ENCODE data around the gene SLC5A11. TPM values are rescaled to one million over a fixed set of nuclear protein-coding genes. Genes with fewer than 3 reads are reported as not detected.

Gene SLC5A11, protein sequence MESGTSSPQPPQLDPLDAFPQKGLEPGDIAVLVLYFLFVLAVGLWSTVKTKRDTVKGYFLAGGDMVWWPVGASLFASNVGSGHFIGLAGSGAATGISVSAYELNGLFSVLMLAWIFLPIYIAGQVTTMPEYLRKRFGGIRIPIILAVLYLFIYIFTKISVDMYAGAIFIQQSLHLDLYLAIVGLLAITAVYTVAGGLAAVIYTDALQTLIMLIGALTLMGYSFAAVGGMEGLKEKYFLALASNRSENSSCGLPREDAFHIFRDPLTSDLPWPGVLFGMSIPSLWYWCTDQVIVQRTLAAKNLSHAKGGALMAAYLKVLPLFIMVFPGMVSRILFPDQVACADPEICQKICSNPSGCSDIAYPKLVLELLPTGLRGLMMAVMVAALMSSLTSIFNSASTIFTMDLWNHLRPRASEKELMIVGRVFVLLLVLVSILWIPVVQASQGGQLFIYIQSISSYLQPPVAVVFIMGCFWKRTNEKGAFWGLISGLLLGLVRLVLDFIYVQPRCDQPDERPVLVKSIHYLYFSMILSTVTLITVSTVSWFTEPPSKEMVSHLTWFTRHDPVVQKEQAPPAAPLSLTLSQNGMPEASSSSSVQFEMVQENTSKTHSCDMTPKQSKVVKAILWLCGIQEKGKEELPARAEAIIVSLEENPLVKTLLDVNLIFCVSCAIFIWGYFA
- 0.04 TPM for total RNA-seq (2013)
- polyA plus RNA-seq (under 1 TPM in 1 of 3 donors, not detected in 2; 0.60 TPM), polyA minus RNA-seq (0.28 TPM in 1 of 2 replicates, not detected in the other), total RNA-seq (0.05 to 1.5 (median 0.20) reads per million in 11 experiments)

GRCh38 chr16:24845726-24846547 lies at the start of gene SLC5A11:
Gene SLC5A11, plus strand, starts transcription at chr16:24845963. Its CDS starts 12,681 bp downstream, at chr16:24858644.
- Mint-ChIP-seq H3K27me3 (ENCODE audit: low read depth in 3 of 3) (peaks cover 3 to 5% (median 3%) of the 10 kb centered on the region in 3 donors), H3K4me3 (no peak within 1 kb of the TSS), H3K9me3 (no peaks in the 10 kb centered on the region), H3K27ac (peak within 1 kb of the TSS in 1 of 7 donors; percentile 38), H3K36me3 (no peaks in the 10 kb centered on the region), H3K4me1 (no peaks in the 10 kb centered on the region)
- no peaks in the 10 kb centered on the region for H3K36me3 ChIP-seq (replicated peaks in 1 of 2; ENCODE audit: control insufficient read depth in 1 of 2, insufficient read depth in 2 of 2, low read length in 2 of 2)
- no peaks in the 10 kb centered on the region for H3K4me1 ChIP-seq (ENCODE audit: control insufficient read depth in 1 of 2, insufficient read depth in 2 of 2, low read length in 2 of 2)
- H3K27ac ChIP-seq (ENCODE audit: low read depth in 1 of 2, low read length in 2 of 2), result no peak within 1 kb of the TSS
- H3K9me3 ChIP-seq (replicated peaks in 1 of 2; ENCODE audit: control insufficient read depth in 1 of 2, insufficient read depth in 1 of 2, low read length in 2 of 2), result no peaks in the 10 kb centered on the region
- intact Hi-C loops (cut with micrococcal nuclease), result no loop called here
- H4K20me1 ChIP-seq (ENCODE audit: insufficient read depth, low read length), result no peaks in the 10 kb centered on the region
- TF ChIP-seq, protein P1, sequence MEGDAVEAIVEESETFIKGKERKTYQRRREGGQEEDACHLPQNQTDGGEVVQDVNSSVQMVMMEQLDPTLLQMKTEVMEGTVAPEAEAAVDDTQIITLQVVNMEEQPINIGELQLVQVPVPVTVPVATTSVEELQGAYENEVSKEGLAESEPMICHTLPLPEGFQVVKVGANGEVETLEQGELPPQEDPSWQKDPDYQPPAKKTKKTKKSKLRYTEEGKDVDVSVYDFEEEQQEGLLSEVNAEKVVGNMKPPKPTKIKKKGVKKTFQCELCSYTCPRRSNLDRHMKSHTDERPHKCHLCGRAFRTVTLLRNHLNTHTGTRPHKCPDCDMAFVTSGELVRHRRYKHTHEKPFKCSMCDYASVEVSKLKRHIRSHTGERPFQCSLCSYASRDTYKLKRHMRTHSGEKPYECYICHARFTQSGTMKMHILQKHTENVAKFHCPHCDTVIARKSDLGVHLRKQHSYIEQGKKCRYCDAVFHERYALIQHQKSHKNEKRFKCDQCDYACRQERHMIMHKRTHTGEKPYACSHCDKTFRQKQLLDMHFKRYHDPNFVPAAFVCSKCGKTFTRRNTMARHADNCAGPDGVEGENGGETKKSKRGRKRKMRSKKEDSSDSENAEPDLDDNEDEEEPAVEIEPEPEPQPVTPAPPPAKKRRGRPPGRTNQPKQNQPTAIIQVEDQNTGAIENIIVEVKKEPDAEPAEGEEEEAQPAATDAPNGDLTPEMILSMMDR (IDR thresholded peaks at IDR 0.05), result no peak
- DNase-seq, result no peak
- H3K4me2 ChIP-seq (replicated peaks; ENCODE audit: extremely low read depth, low read length, poor library complexity, severe bottlenecking), result no peak within 1 kb of the TSS
- no peak within 1 kb of the TSS for H3K4me3 ChIP-seq (replicated peaks in 1 of 3; ENCODE audit: low read depth in 2 of 3, low read length in 3 of 3)
- no peaks in the 10 kb centered on the region for H3K79me2 ChIP-seq (ENCODE audit: insufficient read depth, low read length)
- no peaks in the 10 kb centered on the region for H3K27me3 ChIP-seq (ENCODE audit: control insufficient read depth in 2 of 2, insufficient read depth in 2 of 2, low read length in 2 of 2)
- no peak within 1 kb of the TSS for H2AFZ ChIP-seq (ENCODE audit: insufficient read depth, low read depth, low read length, poor library complexity, severe bottlenecking)
- no peak within 1 kb of the TSS for H3K9ac ChIP-seq (ENCODE audit: insufficient read depth, low read length, poor library complexity, severe bottlenecking)
- no CpG with 5 or more reads among the region's 21 CpGs for WGBS (ENCODE audit: insufficient coverage)

DNA sequence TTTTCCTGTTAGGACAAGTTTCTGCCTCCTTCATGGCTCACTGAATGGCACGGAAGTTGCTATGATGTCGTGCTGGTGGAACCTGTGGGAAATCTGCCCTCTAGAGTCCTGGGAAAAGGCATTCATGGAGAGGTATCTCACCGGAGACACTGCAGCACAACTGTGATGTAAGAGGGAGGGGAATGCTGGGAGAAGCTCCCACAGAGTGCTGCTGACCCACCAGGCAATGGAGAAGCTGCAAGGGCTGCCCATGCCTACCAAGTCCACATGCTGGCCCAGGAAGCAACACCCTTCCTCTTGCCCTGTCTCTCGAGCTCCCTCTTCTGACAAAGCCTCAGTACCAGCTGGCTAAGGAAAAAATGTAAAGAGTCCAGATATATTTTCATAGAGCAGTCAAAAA lies 45.2 kb upstream of the SLC5A11 start:
- Histone ChIP-seq H3K79me2 (ENCODE audit: insufficient read depth, low read length) (no peaks in the 10 kb centered on the region), H2AFZ (ENCODE audit: insufficient read depth, low read depth, low read length, poor library complexity, severe bottlenecking) (no peak overlapping the region), H4K20me1 (ENCODE audit: insufficient read depth, low read length) (no peaks in the 10 kb centered on the region), H3K4me2 (replicated peaks; ENCODE audit: extremely low read depth, low read length, poor library complexity, severe bottlenecking) (no peak overlapping the region), H3K27me3 (ENCODE audit: control insufficient read depth in 2 of 2, insufficient read depth in 2 of 2, low read length in 2 of 2) (no peaks in the 10 kb centered on the region), H3K9ac (ENCODE audit: insufficient read depth, low read length, poor library complexity, severe bottlenecking) (no peak overlapping the region), H3K4me3 (replicated peaks in 1 of 3; ENCODE audit: low read depth in 2 of 3, low read length in 3 of 3) (no peak overlapping the region), H3K27ac (ENCODE audit: low read depth in 1 of 2, low read length in 2 of 2) (no peak overlapping the region), H3K4me1 (ENCODE audit: control insufficient read depth in 1 of 2, insufficient read depth in 2 of 2, low read length in 2 of 2) (no peaks in the 10 kb centered on the region), H3K36me3 (replicated peaks in 1 of 2; ENCODE audit: control insufficient read depth in 1 of 2, insufficient read depth in 2 of 2, low read length in 2 of 2) (peaks cover 91 to 100% of the 10 kb centered on the region in 2 donors), H3K9me3 (replicated peaks in 1 of 2; ENCODE audit: control insufficient read depth in 1 of 2, insufficient read depth in 1 of 2, low read length in 2 of 2) (no peaks in the 10 kb centered on the region)
- intact Hi-C loops (cut with micrococcal nuclease), result no loop called here
- H3K9me3 Mint-ChIP-seq, result no peaks in the 10 kb centered on the region
- no peak overlapping the region for H3K4me3 Mint-ChIP-seq
- H3K27me3 Mint-ChIP-seq (ENCODE audit: low read depth in 3 of 3), result no peaks in the 10 kb centered on the region
- no peaks in the 10 kb centered on the region for H3K4me1 Mint-ChIP-seq
- TF ChIP-seq, protein P1 (IDR thresholded peaks at IDR 0.05), result no peak
- peaks cover 83 to 95% of the 10 kb centered on the region in 2 donors for H3K36me3 Mint-ChIP-seq
- DNase-seq, result no peak
- H3K27ac Mint-ChIP-seq, result peak overlapping the region in 1 of 7 donors; percentile 9
- WGBS (ENCODE audit: insufficient coverage), result 94% methylated on average over 4 of the region's 4 CpGs
